Measurements from ENCODE around the gene RAMP3.

- TF ChIP-seq, protein P1, sequence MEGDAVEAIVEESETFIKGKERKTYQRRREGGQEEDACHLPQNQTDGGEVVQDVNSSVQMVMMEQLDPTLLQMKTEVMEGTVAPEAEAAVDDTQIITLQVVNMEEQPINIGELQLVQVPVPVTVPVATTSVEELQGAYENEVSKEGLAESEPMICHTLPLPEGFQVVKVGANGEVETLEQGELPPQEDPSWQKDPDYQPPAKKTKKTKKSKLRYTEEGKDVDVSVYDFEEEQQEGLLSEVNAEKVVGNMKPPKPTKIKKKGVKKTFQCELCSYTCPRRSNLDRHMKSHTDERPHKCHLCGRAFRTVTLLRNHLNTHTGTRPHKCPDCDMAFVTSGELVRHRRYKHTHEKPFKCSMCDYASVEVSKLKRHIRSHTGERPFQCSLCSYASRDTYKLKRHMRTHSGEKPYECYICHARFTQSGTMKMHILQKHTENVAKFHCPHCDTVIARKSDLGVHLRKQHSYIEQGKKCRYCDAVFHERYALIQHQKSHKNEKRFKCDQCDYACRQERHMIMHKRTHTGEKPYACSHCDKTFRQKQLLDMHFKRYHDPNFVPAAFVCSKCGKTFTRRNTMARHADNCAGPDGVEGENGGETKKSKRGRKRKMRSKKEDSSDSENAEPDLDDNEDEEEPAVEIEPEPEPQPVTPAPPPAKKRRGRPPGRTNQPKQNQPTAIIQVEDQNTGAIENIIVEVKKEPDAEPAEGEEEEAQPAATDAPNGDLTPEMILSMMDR (optimal IDR thresholded peaks at IDR 0.05 in 1 of 3, IDR thresholded peaks at IDR 0.05 in 1 of 3, conservative IDR thresholded peaks at IDR 0.05 in 1 of 3; ENCODE audit: extremely low read depth in 1 of 3, insufficient read depth in 2 of 3, low read length in 3 of 3), result no peak
- no peak for TF ChIP-seq EZH2 (IDR thresholded peaks at IDR 0.05; ENCODE audit: low read length)
Measured at GRCh38 chr7:45225311-45225947, 67.8 kb downstream of the RAMP3 start.

Measured in keratinocyte (primary cell).